ENCODE measurements around the gene MRC1. TPM values are rescaled to one million over a fixed set of nuclear protein-coding genes. Genes with fewer than 3 reads are reported as not detected.
A peak's percentile ranks its signal among the peaks of the same experiment; 100 is the strongest.

MRC1 gene
- total and polyA plus RNA-seq, 2 of the 13 experiments (the other 11 are each of a cell fraction or from before 2014, with no cell fraction given) = not detected

GRCh38 chr10:17836942-17837341 lies 27.8 kb downstream of the MRC1 start:
- H3K4me2 ChIP-seq (ENCODE audit: low read depth, low read length) = 0 out of 2 replicates have a peak overlapping the region, but pooled peaks have one; percentile 33
- no peaks in the 10 kb centered on the region for H3K79me2 ChIP-seq (ENCODE audit: insufficient read depth, low read length)
- CTCF ChIA-PET (ENCODE audit: low intra/inter-chr PET ratio, low total read pairs) = no interaction called here
- H3K4me3 ChIP-seq (replicated peaks in 1 of 3; ENCODE audit: insufficient read depth in 1 of 3, low read depth in 2 of 3, low read length in 3 of 3) = no peak overlapping the region
- peak; percentile 5 for DNase-seq (ENCODE audit: low spot score)
- no peaks in the 10 kb centered on the region for H3K9me3 ChIP-seq (ENCODE audit: low read length)
- POLR2A ChIA-PET = no interaction called here
- H2AFZ ChIP-seq (ENCODE audit: low read length) = no peak overlapping the region
- H3K27me3 ChIP-seq (ENCODE audit: control insufficient read depth in 1 of 2, insufficient read depth in 2 of 2, low read length in 2 of 2) = peaks cover 0 to 19% of the 10 kb centered on the region in 2 experiments; a peak in 2 of 5 replicates
- no peaks in the 10 kb centered on the region for H3K4me1 ChIP-seq (ENCODE audit: insufficient read depth, low read length)
- no peak overlapping the region for H3K27ac ChIP-seq (ENCODE audit: extremely low read length, insufficient read depth, low read length)
- no peaks in the 10 kb centered on the region for H4K20me1 ChIP-seq (ENCODE audit: insufficient read depth, low read length)
- in situ Hi-C loops (cut with HindIII; ENCODE audit: extremely low pct_ligation_motif_present, low pct_unique_long_range_greater_than_20kb) = no loop called here
- H3K36me3 ChIP-seq (replicated peaks in 1 of 2; ENCODE audit: control insufficient read depth in 1 of 2, insufficient read depth in 2 of 2, low read length in 2 of 2) = no peaks in the 10 kb centered on the region
- WGBS (ENCODE audit: low lambda C conversion rate) = 0% methylated on average over 6 of the region's 8 CpGs
- ATAC-seq = peak; percentile 71
- intact Hi-C loops (cut with micrococcal nuclease; ENCODE audit: unreplicated experiment) = no loop called here
- FAIRE-seq = no peak
- TF ChIP-seq ELF3 (CRISPR knock-in tag; IDR thresholded peaks at IDR 0.05) = 0 out of 2 replicates have a peak, but pooled peaks have one; percentile 19
- TF ChIP-seq ZNF142 (CRISPR knock-in tag; IDR thresholded peaks at IDR 0.05) = no peak
- no peak for TF ChIP-seq NR0B2 (CRISPR knock-in tag; IDR thresholded peaks at IDR 0.05)
- no peak for TF ChIP-seq ZNF678 (CRISPR knock-in tag; IDR thresholded peaks at IDR 0.05)
- no peak for TF ChIP-seq ZNF530 (CRISPR knock-in tag; IDR thresholded peaks at IDR 0.05; ENCODE audit: low read depth)
- BruUV-seq (replicated peaks) = no TSS peak
- H3K9ac ChIP-seq (ENCODE audit: insufficient read depth, low read depth, low read length) = no peak overlapping the region

Data from HepG2 (cell line).